ENCODE data around the gene SOBP.

Gene SOBP

DNA sequence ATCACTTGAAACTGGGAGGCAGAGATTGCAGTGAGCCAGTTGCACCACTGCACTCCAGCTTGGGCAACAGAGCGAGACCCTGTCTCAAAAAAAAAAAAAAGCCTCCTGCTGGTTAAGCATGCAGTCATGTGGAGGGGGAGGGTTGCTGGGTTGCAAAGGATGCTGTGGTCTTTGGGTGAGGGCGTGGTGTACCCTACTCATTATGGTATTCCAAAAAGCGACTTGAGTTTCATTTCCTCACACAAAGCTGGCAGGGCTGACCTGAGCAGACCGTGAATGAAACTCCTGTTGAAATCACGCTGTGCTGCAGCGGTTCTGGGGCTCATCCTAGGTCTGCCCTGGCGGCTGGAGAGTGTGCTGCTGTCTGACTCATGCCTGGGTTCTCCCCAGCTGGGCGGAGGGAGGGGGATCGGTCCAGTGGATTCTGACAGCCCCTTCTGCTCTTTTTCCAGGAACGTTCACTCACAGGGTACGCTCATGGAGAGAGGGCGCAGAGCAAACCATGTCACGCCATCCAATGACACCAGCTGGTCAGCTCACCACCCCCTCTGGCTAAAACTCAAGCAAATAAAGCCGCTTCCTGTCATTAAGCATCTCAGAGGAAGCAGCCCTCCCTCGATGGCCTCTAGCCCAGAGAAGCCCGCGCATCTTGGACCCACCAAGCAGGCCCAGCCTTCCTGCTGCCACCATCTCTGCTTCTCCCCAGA is 168.0 kb downstream of the SOBP start:
- H3K27ac Mint-ChIP-seq: peak overlapping the region; percentile 73
- peaks cover 34% of the 10 kb centered on the region for H3K4me1 Mint-ChIP-seq (ENCODE audit: low read depth)
- peak overlapping the region; percentile 75 for H3K4me3 Mint-ChIP-seq
- no peaks in the 10 kb centered on the region for H3K36me3 Mint-ChIP-seq
- no peaks in the 10 kb centered on the region for H3K9me3 Mint-ChIP-seq (ENCODE audit: low read depth)
- H3K27me3 Mint-ChIP-seq: no peaks in the 10 kb centered on the region

- no peaks in the 10 kb centered on the region for H3K9me3 Mint-ChIP-seq (ENCODE audit: low read depth)
- H3K27ac Mint-ChIP-seq: no peak overlapping the region
- H3K4me3 Mint-ChIP-seq: peak overlapping the region; percentile 18
- H3K27me3 Mint-ChIP-seq: no peaks in the 10 kb centered on the region
- H3K4me1 Mint-ChIP-seq (ENCODE audit: low read depth): peaks cover 34% of the 10 kb centered on the region
- H3K36me3 Mint-ChIP-seq: no peaks in the 10 kb centered on the region
Observed at GRCh38 chr6:107658920-107659865, 169.3 kb downstream of the SOBP start.

DNA sequence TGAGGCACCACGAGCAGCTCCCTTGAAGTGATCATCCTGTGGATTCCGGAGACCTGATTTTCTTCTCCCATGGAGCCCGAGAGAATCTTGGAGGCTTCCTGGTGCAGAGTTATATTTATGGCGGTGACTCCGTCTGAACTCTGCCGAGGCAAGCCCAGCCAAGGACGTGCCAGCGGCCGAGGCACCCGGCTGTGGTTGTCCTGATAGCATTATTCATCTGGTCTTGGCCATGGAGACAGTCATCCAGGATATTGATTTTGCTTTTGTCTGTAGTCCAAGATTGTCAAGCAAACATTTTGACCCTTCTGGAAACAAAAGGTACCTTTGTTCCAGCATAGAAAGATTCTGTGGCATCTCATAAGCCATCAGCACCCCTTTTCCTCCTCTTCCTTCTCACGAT is 170.9 kb downstream of the SOBP start:
- Mint-ChIP-seq H3K27me3 (no peaks in the 10 kb centered on the region), H3K9me3 (ENCODE audit: low read depth) (no peaks in the 10 kb centered on the region), H3K4me3 (no peak overlapping the region), H3K36me3 (no peaks in the 10 kb centered on the region), H3K4me1 (ENCODE audit: low read depth) (peaks cover 34% of the 10 kb centered on the region), H3K27ac (no peak overlapping the region)

DNA sequence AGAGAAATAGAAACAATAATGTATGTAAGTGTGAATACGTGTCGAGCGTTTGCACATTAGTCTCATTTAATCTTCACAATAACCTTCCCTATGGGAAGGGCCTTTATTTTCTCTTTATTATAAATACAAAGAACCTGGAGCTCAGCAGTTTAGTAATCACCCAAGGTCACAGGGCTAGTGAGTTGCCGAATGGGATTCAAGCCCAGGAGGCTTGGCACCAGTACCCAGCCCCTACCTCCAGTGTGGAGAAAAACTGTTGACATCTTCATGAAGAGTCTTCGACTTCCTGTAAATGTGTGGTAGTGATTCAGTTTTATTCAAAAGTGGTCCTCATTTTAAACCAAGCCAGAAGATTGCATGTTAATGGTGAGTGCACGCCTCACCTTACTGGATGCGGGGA is 171.4 kb downstream of the SOBP start:
- no peaks in the 10 kb centered on the region for H3K36me3 Mint-ChIP-seq
- no peaks in the 10 kb centered on the region for H3K27me3 Mint-ChIP-seq
- H3K4me3 Mint-ChIP-seq: no peak overlapping the region
- H3K9me3 Mint-ChIP-seq (ENCODE audit: low read depth): no peaks in the 10 kb centered on the region
- no peak overlapping the region for H3K27ac Mint-ChIP-seq
- peaks cover 30% of the 10 kb centered on the region for H3K4me1 Mint-ChIP-seq (ENCODE audit: low read depth)

DNA sequence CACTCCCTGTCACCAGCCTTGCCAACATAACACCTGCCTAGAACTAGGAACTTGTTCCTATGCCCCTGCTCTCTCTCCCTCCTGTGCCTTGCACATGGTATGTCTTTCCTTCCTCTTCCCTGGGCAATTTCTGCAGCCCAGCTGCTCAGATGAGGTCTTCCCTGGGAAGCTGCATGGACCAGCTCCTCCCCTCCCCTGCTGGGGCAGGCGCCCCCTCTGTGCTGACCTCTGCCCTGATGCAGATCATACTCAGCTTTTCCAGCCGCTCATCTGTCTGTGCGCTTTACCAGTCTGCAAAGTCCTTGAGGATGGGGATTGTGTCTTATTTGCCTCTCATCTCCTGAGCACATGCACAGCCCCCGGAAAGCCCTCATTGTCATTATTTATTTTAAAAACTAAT is 172.4 kb downstream of the SOBP start:
- no peaks in the 10 kb centered on the region for H3K36me3 Mint-ChIP-seq
- peaks cover 20% of the 10 kb centered on the region for H3K4me1 Mint-ChIP-seq (ENCODE audit: low read depth)
- no peak overlapping the region for H3K27ac Mint-ChIP-seq
- no peaks in the 10 kb centered on the region for H3K9me3 Mint-ChIP-seq (ENCODE audit: low read depth)
- H3K27me3 Mint-ChIP-seq: no peaks in the 10 kb centered on the region
- H3K4me3 Mint-ChIP-seq: no peak overlapping the region

- Mint-ChIP-seq H3K36me3 (no peaks in the 10 kb centered on the region), H3K9me3 (ENCODE audit: low read depth) (no peaks in the 10 kb centered on the region), H3K27me3 (no peaks in the 10 kb centered on the region), H3K4me3 (no peak overlapping the region), H3K4me1 (ENCODE audit: low read depth) (peaks cover 11% of the 10 kb centered on the region), H3K27ac (no peak overlapping the region)
Observed at GRCh38 chr6:107663308-107663707, 173.4 kb downstream of the SOBP start.

DNA sequence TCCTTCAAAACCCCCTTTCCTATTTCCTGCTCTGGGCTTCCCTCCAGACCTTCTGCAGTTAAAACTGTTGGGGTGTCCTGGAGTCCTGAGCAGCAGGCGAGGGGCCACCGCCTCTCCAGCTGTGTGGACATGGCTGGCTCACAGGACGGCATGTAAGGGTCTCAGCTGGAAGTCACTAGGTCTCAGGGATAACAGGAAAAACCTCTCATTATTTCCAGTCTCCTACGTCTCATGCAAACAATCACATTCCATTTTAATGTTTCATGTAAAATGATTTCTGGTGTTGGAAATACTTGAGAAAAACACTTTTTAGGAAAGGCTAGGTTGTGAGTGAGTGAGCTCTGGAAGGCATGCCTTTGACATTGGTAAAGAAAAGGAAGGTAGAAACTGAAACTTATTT is 175.5 kb downstream of the SOBP start:
- peaks cover 16% of the 10 kb centered on the region for H3K4me1 Mint-ChIP-seq (ENCODE audit: low read depth)
- no peak overlapping the region for H3K4me3 Mint-ChIP-seq
- H3K9me3 Mint-ChIP-seq (ENCODE audit: low read depth): no peaks in the 10 kb centered on the region
- no peaks in the 10 kb centered on the region for H3K36me3 Mint-ChIP-seq
- no peaks in the 10 kb centered on the region for H3K27me3 Mint-ChIP-seq
- no peak overlapping the region for H3K27ac Mint-ChIP-seq

DNA sequence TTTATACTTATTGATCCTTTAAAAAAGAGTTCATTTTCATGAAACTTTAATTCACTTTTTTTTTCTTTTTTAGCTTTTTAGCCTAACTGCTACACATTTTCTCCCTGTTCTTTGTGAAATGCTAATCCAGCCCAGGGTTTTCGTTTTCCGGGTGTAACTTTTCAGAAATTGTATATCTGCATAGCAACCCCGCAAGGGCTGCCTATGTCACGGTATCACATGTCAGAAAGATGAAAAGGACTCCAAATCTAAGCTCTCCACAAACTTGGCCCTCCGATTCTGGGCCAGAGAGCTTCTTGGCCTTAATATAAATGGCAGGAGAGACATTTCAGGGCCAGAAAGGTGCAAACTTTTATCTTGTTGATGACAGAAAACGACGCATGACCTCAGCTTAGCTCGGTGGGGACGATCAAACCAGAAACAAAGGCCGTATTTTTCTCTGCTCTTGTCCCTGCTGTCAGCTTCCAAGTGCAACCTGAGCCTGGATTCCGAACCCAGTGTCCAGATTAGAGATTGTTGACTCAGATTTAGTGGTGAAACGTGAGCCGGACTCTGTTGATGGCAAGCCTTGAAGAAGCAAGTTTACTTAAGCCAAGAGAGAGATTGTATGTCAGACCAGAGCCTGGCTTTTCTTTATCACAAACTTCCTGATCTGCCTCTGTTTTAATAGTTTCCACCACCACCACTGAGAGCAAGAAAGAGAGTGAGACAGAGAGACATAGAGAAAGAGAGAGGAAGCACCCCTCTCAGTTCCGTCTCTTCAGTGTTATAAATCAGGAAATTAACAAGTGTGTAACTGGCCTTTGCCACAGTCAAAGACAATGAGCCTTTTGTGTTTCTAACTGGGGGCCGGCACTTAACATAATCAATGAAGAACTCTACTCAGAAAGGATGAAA is 176.4 kb downstream of the SOBP start:
- Mint-ChIP-seq H3K4me3 (no peak overlapping the region), H3K36me3 (no peaks in the 10 kb centered on the region), H3K27me3 (no peaks in the 10 kb centered on the region), H3K9me3 (ENCODE audit: low read depth) (no peaks in the 10 kb centered on the region), H3K27ac (no peak overlapping the region), H3K4me1 (ENCODE audit: low read depth) (peaks cover 22% of the 10 kb centered on the region)

- Mint-ChIP-seq H3K36me3 (no peaks in the 10 kb centered on the region), H3K4me1 (ENCODE audit: low read depth) (peaks cover 24% of the 10 kb centered on the region), H3K27ac (no peak overlapping the region), H3K9me3 (ENCODE audit: low read depth) (no peaks in the 10 kb centered on the region), H3K4me3 (no peak overlapping the region), H3K27me3 (no peaks in the 10 kb centered on the region)
Observed at GRCh38 chr6:107666981-107667601, 177.2 kb downstream of the SOBP start.

DNA sequence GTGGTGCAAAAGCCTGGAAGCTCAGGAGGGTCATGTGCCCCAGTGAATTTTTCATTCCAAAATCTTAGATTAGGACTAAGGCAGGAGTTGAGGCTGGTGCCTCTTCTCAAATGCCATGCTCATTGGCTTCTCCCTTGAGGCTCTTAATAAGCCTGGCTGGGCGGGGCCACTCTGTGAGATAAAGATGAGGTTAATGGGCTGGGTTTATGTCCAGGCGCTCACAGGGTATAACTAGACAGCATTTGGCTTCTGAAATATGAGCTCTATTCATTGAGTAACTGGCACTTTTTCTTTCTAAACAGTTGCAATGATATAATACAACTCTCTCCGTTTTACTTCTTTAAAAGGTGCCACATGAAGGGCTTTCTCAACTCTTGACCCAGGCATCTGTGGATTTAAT is 177.9 kb downstream of the SOBP start:
- peaks cover 24% of the 10 kb centered on the region for H3K4me1 Mint-ChIP-seq (ENCODE audit: low read depth)
- H3K27me3 Mint-ChIP-seq: no peaks in the 10 kb centered on the region
- no peaks in the 10 kb centered on the region for H3K9me3 Mint-ChIP-seq (ENCODE audit: low read depth)
- no peak overlapping the region for H3K4me3 Mint-ChIP-seq
- no peak overlapping the region for H3K27ac Mint-ChIP-seq
- no peaks in the 10 kb centered on the region for H3K36me3 Mint-ChIP-seq

GRCh38 chr6:107668743-107669474 is 179.0 kb downstream of the SOBP start:
- H3K36me3 Mint-ChIP-seq: no peaks in the 10 kb centered on the region
- H3K4me1 Mint-ChIP-seq (ENCODE audit: low read depth): peaks cover 24% of the 10 kb centered on the region
- no peak overlapping the region for H3K4me3 Mint-ChIP-seq
- H3K27ac Mint-ChIP-seq: peak overlapping the region; percentile 28
- no peaks in the 10 kb centered on the region for H3K9me3 Mint-ChIP-seq (ENCODE audit: low read depth)
- H3K27me3 Mint-ChIP-seq: no peaks in the 10 kb centered on the region

- peaks cover 28% of the 10 kb centered on the region for H3K4me1 Mint-ChIP-seq (ENCODE audit: low read depth)
- H3K4me3 Mint-ChIP-seq: no peak overlapping the region
- no peaks in the 10 kb centered on the region for H3K9me3 Mint-ChIP-seq (ENCODE audit: low read depth)
- H3K36me3 Mint-ChIP-seq: no peaks in the 10 kb centered on the region
- no peaks in the 10 kb centered on the region for H3K27me3 Mint-ChIP-seq
- no peak overlapping the region for H3K27ac Mint-ChIP-seq
Observed at GRCh38 chr6:107670792-107671199, 180.9 kb downstream of the SOBP start.

DNA sequence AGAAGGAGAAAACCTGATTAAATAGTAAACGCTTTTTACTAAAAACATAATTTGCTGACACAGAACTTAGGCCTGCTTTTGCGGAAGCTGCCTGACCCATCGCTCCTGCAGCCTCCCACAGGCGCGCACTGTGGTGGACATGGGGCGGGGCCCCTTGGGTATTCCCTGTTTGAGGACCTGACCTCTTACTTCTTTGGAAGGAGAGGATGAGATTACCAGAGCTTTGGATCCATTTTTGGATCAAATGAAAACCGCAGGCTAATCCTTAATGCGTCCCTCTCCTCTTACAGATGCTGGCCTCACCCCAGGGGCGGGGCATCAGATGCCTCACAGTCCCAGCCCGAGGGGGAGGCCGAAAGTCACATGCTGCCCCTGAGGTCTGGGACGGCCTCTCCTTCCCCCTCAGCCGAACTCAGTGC is 183.2 kb downstream of the SOBP start:
- Mint-ChIP-seq H3K27ac (no peak overlapping the region), H3K36me3 (no peaks in the 10 kb centered on the region), H3K27me3 (no peaks in the 10 kb centered on the region), H3K9me3 (ENCODE audit: low read depth) (no peaks in the 10 kb centered on the region), H3K4me1 (ENCODE audit: low read depth) (peaks cover 28% of the 10 kb centered on the region), H3K4me3 (no peak overlapping the region)

All from activated naive CD8-positive, alpha-beta T cell (primary cell).